ENCODE results near the gene DOC2B. TPM values are rescaled to one million over a fixed set of nuclear protein-coding genes. Genes with fewer than 3 reads are reported as not detected.
"Not testable (repeated sequence)": the region's sequence is repeated elsewhere in the genome, so short reads cannot be mapped to it uniquely, and the experiment has no call there.

DOC2B gene
- total RNA-seq, 1 donor from 2014 or later = 3.9 TPM

DNA sequence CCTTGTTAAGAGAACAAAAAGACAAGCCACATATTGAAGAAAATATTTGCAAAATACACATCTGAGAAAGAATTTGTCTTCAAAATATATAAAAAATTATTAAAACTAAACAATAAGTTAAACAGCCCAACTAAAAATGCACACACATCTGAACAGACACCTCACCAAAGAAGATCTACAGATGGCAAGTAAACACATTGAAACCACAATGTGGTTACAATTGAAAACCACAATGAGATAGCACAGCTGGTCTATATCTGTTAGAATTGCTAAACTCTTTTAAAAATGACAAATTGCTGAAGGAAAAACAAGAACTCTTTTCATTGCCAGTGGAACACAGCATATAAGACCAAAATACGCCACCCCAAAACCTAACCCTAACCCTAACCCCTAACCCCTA is 45.6 kb downstream of the DOC2B start:
- not testable (repeated sequence) for DNase-seq, ATAC-seq

DNA sequence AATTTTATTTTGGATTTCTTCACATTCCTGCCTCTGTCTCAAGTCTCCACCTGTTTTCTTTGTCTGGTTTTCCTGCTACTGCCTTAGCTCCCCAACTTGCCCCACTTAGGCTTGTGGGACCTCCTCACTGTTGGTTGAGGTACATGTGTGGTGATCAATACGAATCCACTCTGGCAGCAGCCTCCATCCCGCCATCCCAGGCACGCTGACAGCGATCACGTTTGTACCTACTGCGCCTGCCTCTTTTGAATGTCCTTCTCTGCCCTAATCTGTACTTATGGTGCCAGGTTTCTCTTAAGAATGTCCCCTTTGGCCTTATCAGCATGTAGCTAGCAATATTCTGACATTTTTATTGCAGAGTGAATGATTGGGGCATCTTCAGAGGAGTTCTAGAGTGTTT is 46.4 kb downstream of the DOC2B start:
- intact Hi-C loops (cut with micrococcal nuclease); ATAC-seq; DNase-seq: not testable (repeated sequence)

More for the DNA sequence above, 45.6 kb downstream of the DOC2B start:
- intact Hi-C loops (cut with micrococcal nuclease) = not testable (repeated sequence)

DNA sequence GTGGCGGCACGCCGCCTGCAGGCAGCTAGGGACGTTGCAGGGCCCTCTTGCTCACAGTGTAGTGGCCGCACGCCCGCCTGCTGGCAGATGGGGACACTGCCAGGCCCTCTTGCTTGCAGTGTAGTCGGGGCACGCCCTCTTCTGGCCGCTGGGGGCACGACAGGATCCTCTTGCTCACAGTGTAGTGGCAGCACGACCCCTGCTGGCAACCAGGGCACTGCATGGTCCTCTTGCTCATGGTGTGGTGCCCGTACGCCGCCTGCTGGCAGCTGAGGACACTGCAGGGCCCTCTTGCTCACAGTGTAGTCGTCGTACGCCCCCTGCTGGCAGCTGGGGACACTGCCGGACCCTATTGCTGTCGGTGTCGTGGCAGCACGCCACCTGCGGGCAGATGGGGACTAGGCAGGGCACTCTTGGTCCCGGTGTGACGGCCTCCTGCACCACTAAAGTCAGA is 47.1 kb downstream of the DOC2B start:
- intact Hi-C loops (cut with micrococcal nuclease) = not testable (repeated sequence)
- peak; percentile 69 for ATAC-seq

DNA sequence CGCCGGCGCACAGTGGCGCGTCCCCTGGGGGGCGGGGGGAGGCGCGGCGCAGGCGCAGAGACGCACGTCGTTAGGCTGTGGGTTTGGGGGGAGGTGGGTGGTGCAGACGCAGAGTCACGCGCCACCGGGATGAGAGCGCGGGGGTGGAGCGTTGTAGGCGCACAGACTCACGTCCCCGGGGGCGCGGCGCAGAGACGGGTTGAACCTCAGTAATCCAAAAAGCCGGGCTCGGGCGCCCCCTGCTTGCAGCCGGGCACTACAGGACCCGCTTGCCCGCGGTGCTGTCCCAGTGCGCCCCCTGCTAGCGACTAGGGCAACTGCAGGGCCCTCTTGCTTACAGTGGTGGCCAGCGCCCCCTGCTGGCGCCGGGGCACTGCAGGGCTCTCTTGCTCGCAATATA is 47.5 kb downstream of the DOC2B start:
- peak; percentile 29 for DNase-seq
- peak; percentile 10 for ATAC-seq
- intact Hi-C loops (cut with micrococcal nuclease) = not testable (repeated sequence)

More for the DNA sequence above, 47.1 kb downstream of the DOC2B start:
- DNase-seq = peak; percentile 34

DNA sequence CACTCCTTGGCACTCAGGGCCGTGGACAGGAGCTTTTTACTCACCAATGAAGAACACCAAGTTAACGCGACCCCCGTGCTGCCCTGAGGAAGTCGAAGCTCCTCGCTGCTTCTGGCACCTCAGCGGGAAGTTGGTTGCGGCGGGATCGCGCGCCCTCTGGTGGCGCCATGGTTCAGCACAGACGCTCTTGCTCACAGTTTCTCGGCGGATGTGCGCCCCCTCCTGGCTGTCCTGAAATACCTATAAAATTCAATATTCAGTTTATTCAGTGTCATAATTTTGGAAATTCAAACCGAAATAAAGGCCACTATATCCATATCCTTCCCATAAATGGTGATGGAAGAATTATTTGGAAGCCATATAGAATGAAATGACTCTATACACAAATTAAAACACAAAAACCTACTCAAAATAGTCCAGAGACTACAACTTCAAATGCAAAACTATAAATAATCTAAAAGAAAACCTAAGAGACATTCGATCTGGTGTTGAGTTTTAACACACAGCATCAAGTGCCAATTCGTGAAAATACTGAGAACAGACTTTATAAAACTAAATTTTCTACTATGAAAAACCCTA is 63.0 kb downstream of the DOC2B start:
- intact Hi-C loops (cut with micrococcal nuclease); DNase-seq; ATAC-seq: not testable (repeated sequence)

DNA sequence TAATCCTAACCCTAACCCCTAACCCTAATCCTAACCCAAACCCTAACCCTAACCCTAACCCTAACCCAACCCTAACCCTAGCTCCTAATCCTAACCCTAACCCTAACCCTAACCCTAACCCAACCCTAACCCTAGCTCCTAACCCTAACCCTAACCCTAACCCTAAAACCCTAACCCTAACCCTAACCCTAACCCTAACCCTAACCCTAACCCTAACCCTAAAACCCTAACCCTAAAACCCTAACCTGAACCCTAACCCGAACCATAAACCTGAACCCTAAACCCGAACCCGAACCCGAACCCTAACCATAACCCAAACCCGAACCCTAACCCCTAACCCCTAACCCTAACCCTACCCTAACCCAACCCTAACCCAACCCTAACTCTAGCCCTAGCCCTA is 68.3 kb downstream of the DOC2B start:
- DNase-seq; ATAC-seq; intact Hi-C loops (cut with micrococcal nuclease): not testable (repeated sequence)

Other genes with a start within 250 kb of the DOC2B start
- not detected for gene SCGB1C2, start 44.1 kb downstream of the DOC2B start, total RNA-seq
- 3.8 TPM for gene RPH3AL, start 171.2 kb upstream of the DOC2B start, total RNA-seq

Data from left ventricle myocardium superior (tissue), 1 donor.